Ovary (tissue), 3 donors: ENCODE results near the gene U2AF1L4.

Experiments
- EP300 ChIP-seq: sonication (generic); formaldehyde crosslinking; IDR thresholded peaks from one replicate; pipeline ENCODE4 v1.6.1; 2017; ENCODE audit warnings: antibody characterized with exemption
- POLR2A ChIP-seq: fragments of 450-650 bp; IDR thresholded peaks from one replicate; pipeline ENCODE4 v1.6.1; 2017; ENCODE audit warnings: antibody characterized with exemption, mild to moderate bottlenecking, moderate library complexity
- TF ChIP-seq, protein P1 (sequence below), 3 donors: fragments of 450-650 bp in 2 of 3; fragments of 200-600 bp in 1 of 3; IDR thresholded peaks; one replicate each; pipeline versions ENCODE4 v1.5.1 to v1.8.0; 2016 to 2022; ENCODE audit warnings: antibody characterized with exemption in 3 of 3, mild to moderate bottlenecking in 1 of 3
- donor health status: DM: no; HTN: no; CAD: no.

GRCh38 chr19:35738021-35738886 lies 7.0 kb downstream of the U2AF1L4 start:
- TF ChIP-seq, protein P1, sequence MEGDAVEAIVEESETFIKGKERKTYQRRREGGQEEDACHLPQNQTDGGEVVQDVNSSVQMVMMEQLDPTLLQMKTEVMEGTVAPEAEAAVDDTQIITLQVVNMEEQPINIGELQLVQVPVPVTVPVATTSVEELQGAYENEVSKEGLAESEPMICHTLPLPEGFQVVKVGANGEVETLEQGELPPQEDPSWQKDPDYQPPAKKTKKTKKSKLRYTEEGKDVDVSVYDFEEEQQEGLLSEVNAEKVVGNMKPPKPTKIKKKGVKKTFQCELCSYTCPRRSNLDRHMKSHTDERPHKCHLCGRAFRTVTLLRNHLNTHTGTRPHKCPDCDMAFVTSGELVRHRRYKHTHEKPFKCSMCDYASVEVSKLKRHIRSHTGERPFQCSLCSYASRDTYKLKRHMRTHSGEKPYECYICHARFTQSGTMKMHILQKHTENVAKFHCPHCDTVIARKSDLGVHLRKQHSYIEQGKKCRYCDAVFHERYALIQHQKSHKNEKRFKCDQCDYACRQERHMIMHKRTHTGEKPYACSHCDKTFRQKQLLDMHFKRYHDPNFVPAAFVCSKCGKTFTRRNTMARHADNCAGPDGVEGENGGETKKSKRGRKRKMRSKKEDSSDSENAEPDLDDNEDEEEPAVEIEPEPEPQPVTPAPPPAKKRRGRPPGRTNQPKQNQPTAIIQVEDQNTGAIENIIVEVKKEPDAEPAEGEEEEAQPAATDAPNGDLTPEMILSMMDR (IDR thresholded peaks at IDR 0.05): no peak
- no peak for TF ChIP-seq POLR2A
- no peak for TF ChIP-seq EP300
